A673 (cell line): ENCODE results near the gene KRT28. TPM values are rescaled to one million over a fixed set of nuclear protein-coding genes. Genes with fewer than 3 reads are reported as not detected.

Source experiments
- BruUV-seq: library from RNA; stranded (reverse); fragments of 400-500 nt; replicated peaks from 2 replicates; lab custom pipeline; 2021; lab: Mats Ljungman, UMichigan
- CTCF ChIA-PET: fragments of 300-600 bp; sonication (Branson Sonifier 250); formaldehyde crosslinking; loops from one replicate; lab custom pipeline; 2022; ENCODE audit warnings: antibody characterized with exemption; lab: Charles Lee
- POLR2A ChIA-PET: fragments of 300-600 bp; sonication (Branson Sonifier 250); formaldehyde crosslinking; loops from one replicate; lab custom pipeline; 2022; ENCODE audit warnings: antibody characterized with exemption; ENCODE audit not compliant: low non-redundant PET; lab: Charles Lee
- DNase-seq: peaks from one replicate; pipeline ENCODE4 v3.0.0-alpha.2; 2015; ENCODE audit warnings: low spot score
- H3K27ac ChIP-seq: fragments of 200-600 bp; sonication (generic); 2 replicates; pipeline ENCODE4 v1.5.1; 2016; ENCODE audit warnings: mixed run types, low read depth, mild to moderate bottlenecking, mixed read lengths, antibody characterized with exemption, low read length; ENCODE audit not compliant: poor library complexity, severe bottlenecking
- H3K27me3 ChIP-seq: fragments of 200-600 bp; sonication (generic); replicated peaks from 2 replicates; pipeline ENCODE4 v1.6.1; 2017; ENCODE audit warnings: mixed run types, low read depth, mild to moderate bottlenecking, mixed read lengths, antibody characterized with exemption, low read length; ENCODE audit not compliant: insufficient read depth, poor library complexity
- H3K36me3 ChIP-seq: fragments of 200-600 bp; sonication (generic); 2 replicates; pipeline ENCODE4 v1.6.1; 2016; ENCODE audit warnings: mixed run types, mild to moderate bottlenecking, mixed read lengths, antibody characterized with exemption, low read length; ENCODE audit not compliant: insufficient read depth, poor library complexity, severe bottlenecking
- H3K4me1 ChIP-seq: fragments of 200-600 bp; sonication (generic); 2 replicates; pipeline ENCODE4 v1.6.1; 2017; ENCODE audit warnings: mixed run types, mild to moderate bottlenecking, mixed read lengths, antibody characterized with exemption, low read length; ENCODE audit not compliant: insufficient read depth, poor library complexity, severe bottlenecking
- H3K4me3 ChIP-seq: fragments of 200-600 bp; sonication (generic); 2 replicates; pipeline ENCODE4 v1.5.1; 2016; ENCODE audit warnings: low read depth, mixed run types, mild to moderate bottlenecking, mixed read lengths, low read length; ENCODE audit not compliant: poor library complexity, severe bottlenecking
- H3K9me3 ChIP-seq: fragments of 200-600 bp; sonication (generic); 2 replicates; pipeline ENCODE4 v1.6.1; 2016; ENCODE audit warnings: mixed run types, low read depth, mild to moderate bottlenecking, mixed read lengths, antibody characterized with exemption, low read length; ENCODE audit not compliant: poor library complexity, severe bottlenecking
- CTCF ChIP-seq: fragments of 300-800, 200-600 bp; sonication (generic); conservative IDR thresholded peaks from 2 replicates; pipeline ENCODE4 v1.5.1; 2017; ENCODE audit warnings: low read depth, mild to moderate bottlenecking, antibody characterized with exemption, low read length, moderate library complexity, mixed read lengths
- EZH2 ChIP-seq: fragments of 200-600 bp; sonication (generic); IDR thresholded peaks from 2 replicates; pipeline ENCODE4 v1.6.1; 2017; ENCODE audit warnings: borderline replicate concordance, low read depth, mild to moderate bottlenecking, mixed read lengths, antibody characterized with exemption, low read length; ENCODE audit not compliant: poor library complexity, severe bottlenecking
- intact Hi-C: fragments of 100-400 bp; cut with micrococcal nuclease; formaldehyde crosslinking; loops from one replicate; pipeline ENCODE4 v1.10.0; 2022; ENCODE audit not compliant: unreplicated experiment
- total RNA-seq: library from RNA; stranded (reverse); gene quantifications from 2 replicates; pipeline ENCODE4 v1.2.3, GENCODE V29; 2021

The KRT28 gene
- total RNA-seq, 1 experiment from 2014 or later: not detected

- no peaks in the 10 kb centered on the region for H3K9me3 ChIP-seq
- H3K4me1 ChIP-seq: no peaks in the 10 kb centered on the region
- no peaks in the 10 kb centered on the region for H3K36me3 ChIP-seq
- no peak overlapping the region for H3K4me3 ChIP-seq
- no TSS peak for BruUV-seq
- CTCF ChIA-PET: no interaction called here
- intact Hi-C loops: no loop called here
- no peak for DNase-seq
- no peak overlapping the region for H3K27ac ChIP-seq
- POLR2A ChIA-PET: no interaction called here
- no peak for TF ChIP-seq CTCF
- no peak for TF ChIP-seq EZH2
- H3K27me3 ChIP-seq: no peaks in the 10 kb centered on the region
Observed at GRCh38 chr17:40795019-40795667, 4.6 kb downstream of the KRT28 start.

- no peak overlapping the region for H3K27ac ChIP-seq
- TF ChIP-seq EZH2 (no peak), CTCF (no peak)
- BruUV-seq: no TSS peak
- no peak overlapping the region for H3K4me3 ChIP-seq
- POLR2A ChIA-PET: no interaction called here
- DNase-seq: no peak
- H3K27me3 ChIP-seq: no peaks in the 10 kb centered on the region
- CTCF ChIA-PET: no interaction called here
- no peaks in the 10 kb centered on the region for H3K4me1 ChIP-seq
- no peaks in the 10 kb centered on the region for H3K9me3 ChIP-seq
- no peaks in the 10 kb centered on the region for H3K36me3 ChIP-seq
- intact Hi-C loops: no loop called here
Observed at GRCh38 chr17:40794466-40794865, 5.3 kb downstream of the KRT28 start.

GRCh38 chr17:40793832-40794231 lies 5.9 kb downstream of the KRT28 start:
- CTCF ChIA-PET: no interaction called here
- no peak for TF ChIP-seq CTCF
- TF ChIP-seq EZH2: no peak
- no TSS peak for BruUV-seq

More at GRCh38 chr17:40793832-40794231, 5.9 kb downstream of the KRT28 start:
- H3K36me3 ChIP-seq: no peaks in the 10 kb centered on the region
- POLR2A ChIA-PET: no interaction called here
- no peaks in the 10 kb centered on the region for H3K4me1 ChIP-seq
- H3K4me3 ChIP-seq: no peak overlapping the region
- no peak overlapping the region for H3K27ac ChIP-seq
- no peaks in the 10 kb centered on the region for H3K9me3 ChIP-seq
- no peaks in the 10 kb centered on the region for H3K27me3 ChIP-seq
- DNase-seq: no peak
- intact Hi-C loops: no loop called here
